HepG2 (cell line): ENCODE measurements around the gene ANO2. TPM values are rescaled to one million over a fixed set of nuclear protein-coding genes. Genes with fewer than 3 reads are reported as not detected.

ENCODE experiments used
- ATAC-seq: fragments of 200-7000 bp; cut with Tn5 transposase; 3 replicates; pipeline ENCODE4 v1.9.1; 2020; ENCODE audit warnings: mild to moderate bottlenecking, moderate library complexity
- BruUV-seq: library from RNA; stranded (reverse); fragments of 400-500 nt; replicated peaks from 2 replicates; lab custom pipeline; 2021; lab: Mats Ljungman, UMichigan
- CTCF ChIA-PET: fragments of 300-600 bp; formaldehyde crosslinking; extraction: SDS; loops from one replicate; lab custom pipeline; 2021; ENCODE audit warnings: low total read pairs, inconsistent platforms, low intra/inter-chr PET ratio; lab: Yijun Ruan, JAX
- POLR2A ChIA-PET: fragments of 350-600 bp; sonication (Branson Sonifier 250); formaldehyde crosslinking; loops from one replicate; lab custom pipeline; 2020; ENCODE audit warnings: antibody characterized with exemption, inconsistent platforms; lab: Yijun Ruan, JAX
- DNase-seq: peaks from one replicate; pipeline ENCODE4 v3.0.0-alpha.2; 2015; ENCODE audit warnings: low spot score
- FAIRE-seq: peaks from 3 replicates; lab custom pipeline; 2011; peaks lifted over from hg19 to GRCh38; lab: Jason Lieb, UNC
- H2AFZ ChIP-seq: one replicate; pipeline ENCODE4 v1.6.1; 2011; ENCODE audit warnings: low read length, inconsistent platforms
- H3K27ac ChIP-seq: fragments of 300-600 bp; 3 replicates; pipeline ENCODE4 v1.8.0; 2011; ENCODE audit warnings: mixed run types, mild to moderate bottlenecking, mixed read lengths, low read length, inconsistent platforms; ENCODE audit not compliant: insufficient read depth; ENCODE audit errors: extremely low read length
- H3K27me3 ChIP-seq, 2 experiments: fragments of 200-600 bp in 1 of 2; 2 replicates in 1 of 2; 3 replicates in 1 of 2; pipeline versions ENCODE4 v1.6.0 to v1.8.0; 2011; ENCODE audit warnings: low read length in 2 of 2, mild to moderate bottlenecking in 2 of 2, moderate library complexity in 2 of 2, inconsistent platforms in 1 of 2; ENCODE audit not compliant: insufficient read depth in 2 of 2, control insufficient read depth in 1 of 2
- H3K36me3 ChIP-seq, 2 experiments: fragments of 200-600 bp in 1 of 2; replicated peaks in 1 of 2; 2 replicates in 1 of 2; 3 replicates in 1 of 2; pipeline versions ENCODE4 v1.5.1 to v1.8.0; 2011; ENCODE audit warnings: low read length in 2 of 2, inconsistent platforms in 1 of 2; ENCODE audit not compliant: insufficient read depth in 2 of 2, control insufficient read depth in 1 of 2
- H3K4me1 ChIP-seq: 2 replicates; pipeline ENCODE4 v1.5.1; 2012; ENCODE audit warnings: low read length, inconsistent platforms; ENCODE audit not compliant: insufficient read depth
- H3K4me2 ChIP-seq: 2 replicates; pipeline ENCODE4 v1.6.0; 2011; ENCODE audit warnings: low read depth, low read length, inconsistent platforms
- H3K4me3 ChIP-seq, 3 experiments: fragments of 200-600 bp in 1 of 3; sonication (generic), shearing (Covaris generic) in 1 of 3; replicated peaks in 1 of 3; 2 replicates each; pipeline ENCODE4 v1.5.1; 2011 to 2016; ENCODE audit warnings: low read length in 3 of 3, inconsistent platforms in 2 of 3, low read depth in 2 of 3, mild to moderate bottlenecking in 2 of 3, control low read depth in 1 of 3, mixed read lengths in 1 of 3; ENCODE audit not compliant: insufficient read depth in 1 of 3
- H3K79me2 ChIP-seq: one replicate; pipeline ENCODE4 v1.6.1; 2011; ENCODE audit warnings: low read length, inconsistent platforms; ENCODE audit not compliant: insufficient read depth
- H3K9ac ChIP-seq: 2 replicates; pipeline ENCODE4 v1.6.0; 2011; ENCODE audit warnings: mild to moderate bottlenecking, low read depth, low read length, inconsistent platforms; ENCODE audit not compliant: insufficient read depth
- H3K9me3 ChIP-seq: 2 replicates; pipeline ENCODE4 v1.5.1; 2012; ENCODE audit warnings: mild to moderate bottlenecking, low read length
- H4K20me1 ChIP-seq: 2 replicates; pipeline ENCODE4 v1.6.0; 2011; ENCODE audit warnings: inconsistent platforms, mild to moderate bottlenecking, low read length, moderate library complexity; ENCODE audit not compliant: insufficient read depth
- AGO1 ChIP-seq: fragments of 200-400 bp; formaldehyde crosslinking; IDR thresholded peaks from 2 replicates; pipeline ENCODE4 v1.6.1; 2017; ENCODE audit warnings: mild to moderate bottlenecking, low read depth, low read length, moderate library complexity; ENCODE audit not compliant: poor library complexity, severe bottlenecking
- ELK4 ChIP-seq: sonication (generic); formaldehyde crosslinking; IDR thresholded peaks from 2 replicates; pipeline ENCODE4 v1.9.0; 2021; ENCODE audit warnings: missing genetic modification reagents, borderline replicate concordance
- GATAD1 ChIP-seq: IDR thresholded peaks from 2 replicates; pipeline ENCODE4 v1.6.1; 2016; ENCODE audit warnings: missing genetic modification reagents, missing compliant biosample characterization
- HOXD1 ChIP-seq: sonication (generic); formaldehyde crosslinking; IDR thresholded peaks from 2 replicates; pipeline ENCODE4 v1.5.0; 2020; ENCODE audit warnings: missing genetic modification reagents
- KDM5B ChIP-seq: sonication (generic); formaldehyde crosslinking; IDR thresholded peaks from 2 replicates; pipeline ENCODE4 v1.4.0; 2020; ENCODE audit warnings: missing genetic modification reagents, mild to moderate bottlenecking, borderline replicate concordance
- MAFG ChIP-seq: sonication (generic); formaldehyde crosslinking; IDR thresholded peaks from 2 replicates; pipeline ENCODE4 v1.5.1; 2020; ENCODE audit warnings: mild to moderate bottlenecking, missing genetic modification reagents
- SNRNP70 ChIP-seq: fragments of 200-400 bp; formaldehyde crosslinking; IDR thresholded peaks from 2 replicates; pipeline ENCODE4 v1.6.1; 2017; ENCODE audit warnings: mild to moderate bottlenecking, low read depth, low read length, moderate library complexity
- TRIM22 ChIP-seq: fragments of 450-650 bp; IDR thresholded peaks from 2 replicates; pipeline ENCODE4 v1.6.1; 2017
- ZC3H4 ChIP-seq: sonication (generic); formaldehyde crosslinking; IDR thresholded peaks from 2 replicates; pipeline ENCODE4 v1.4.0; 2020; ENCODE audit warnings: missing genetic modification reagents, borderline replicate concordance
- ZFP36L2 ChIP-seq: sonication (generic); formaldehyde crosslinking; IDR thresholded peaks from 2 replicates; pipeline ENCODE4 v1.4.0; 2020; ENCODE audit warnings: missing genetic modification reagents
- ZNF20 ChIP-seq: sonication (generic); formaldehyde crosslinking; IDR thresholded peaks from 2 replicates; pipeline ENCODE4 v1.4.0; 2020; ENCODE audit warnings: mild to moderate bottlenecking, moderate library complexity, missing genetic modification reagents
- ZNF317 ChIP-seq: sonication (generic); formaldehyde crosslinking; IDR thresholded peaks from 2 replicates; pipeline ENCODE4 v1.5.0; 2020; ENCODE audit warnings: mild to moderate bottlenecking, missing genetic modification reagents
- ZNF674 ChIP-seq: sonication (generic); formaldehyde crosslinking; IDR thresholded peaks from 2 replicates; pipeline ENCODE4 v1.5.0; 2020; ENCODE audit warnings: low read depth, mild to moderate bottlenecking, missing genetic modification reagents
- WGBS: methylation state at CpG from one replicate; pipeline ENCODE4 v1.1.6; 2017; ENCODE audit warnings: low lambda C conversion rate; 5-methylcytosine and 5-hydroxymethylcytosine counted together
- in situ Hi-C: cut with HindIII; loops from 2 replicates; pipeline ENCODE4 v1.10.0; 2017; ENCODE audit warnings: low pct_unique_long_range_greater_than_20kb; ENCODE audit not compliant: extremely low pct_ligation_motif_present
- intact Hi-C: fragments of 100-400 bp; cut with micrococcal nuclease; formaldehyde crosslinking; loops from one replicate; pipeline ENCODE4 v1.10.0; 2022; ENCODE audit not compliant: unreplicated experiment
- polyA plus RNA-seq, 8 experiments: library from polyadenylated mRNA; depleted of rRNA in 3 of 8; stranded (reverse) in 7 of 8; unstranded in 1 of 8; fragments of >200 nt; fragmentation: Illumina TruSeq in 4 of 8; extraction: Trizol in 4 of 8; gene quantifications; 2 replicates each; pipeline versions ENCODE4 v1.2.1 to v1.2.3, GENCODE V29; 2011 to 2016; ENCODE audit warnings: low read depth in 4 of 8, missing spikeins in 1 of 8, mixed read lengths in 1 of 8; ENCODE audit not compliant: insufficient read depth in 1 of 8
- total RNA-seq, 5 experiments: library from RNA; depleted of rRNA; stranded (reverse); fragments of >200 nt; fragmentation: Illumina TruSeq; extraction: Trizol; gene quantifications; 2 replicates each; pipeline ENCODE4 v1.2.3, GENCODE V29; 2016; ENCODE audit warnings: low read depth in 1 of 5

Gene ANO2
- total and polyA plus RNA-seq, 2 of the 13 experiments (the other 11 are each of a cell fraction or from before 2014, with no cell fraction given): 0.18 TPM; not detected in 1

- CTCF ChIA-PET: no interaction called here
- FAIRE-seq (no peak), ATAC-seq (no peak), DNase-seq (no peak)
- BruUV-seq: no TSS peak
- H3K4me3 ChIP-seq: no peak overlapping the region
- no peak overlapping the region for H2AFZ ChIP-seq
- TF ChIP-seq TRIM22 (no peak), HOXD1 (no peak), SNRNP70 (no peak), ELK4 (CRISPR knock-in tag) (no peak), KDM5B (CRISPR knock-in tag) (no peak), AGO1 (no peak), MAFG (CRISPR knock-in tag) (no peak), ZNF20 (CRISPR knock-in tag) (no peak), ZFP36L2 (CRISPR knock-in tag) (no peak), ZNF674 (no peak), ZNF317 (no peak), ZC3H4 (CRISPR knock-in tag) (no peak), GATAD1 (CRISPR knock-in tag) (no peak)
- intact Hi-C loops: loop anchor here (5.0 kb wide), 1 partner anchor 1744 kb away; no protein-coding TSS in a partner anchor
- H3K27ac ChIP-seq: no peak overlapping the region
- POLR2A ChIA-PET: no interaction called here
- H3K4me2 ChIP-seq: no peak overlapping the region
- in situ Hi-C loops: no loop called here
- no peaks in the 10 kb centered on the region for H3K79me2 ChIP-seq
- 3% methylated on average over 5 of the region's 5 CpGs for WGBS
- no peaks in the 10 kb centered on the region for H3K9me3 ChIP-seq
- no peaks in the 10 kb centered on the region for H4K20me1 ChIP-seq
- peaks cover 0 to 7% of the 10 kb centered on the region in 2 experiments; a peak in 1 of 5 replicates for H3K27me3 ChIP-seq
- no peak overlapping the region for H3K9ac ChIP-seq
- H3K36me3 ChIP-seq: no peaks in the 10 kb centered on the region
- H3K4me1 ChIP-seq: no peaks in the 10 kb centered on the region
Measured at GRCh38 chr12:5520831-5521230, 424.2 kb downstream of the ANO2 start.
